ENCODE measurements around the gene RAMP1.

DNA sequence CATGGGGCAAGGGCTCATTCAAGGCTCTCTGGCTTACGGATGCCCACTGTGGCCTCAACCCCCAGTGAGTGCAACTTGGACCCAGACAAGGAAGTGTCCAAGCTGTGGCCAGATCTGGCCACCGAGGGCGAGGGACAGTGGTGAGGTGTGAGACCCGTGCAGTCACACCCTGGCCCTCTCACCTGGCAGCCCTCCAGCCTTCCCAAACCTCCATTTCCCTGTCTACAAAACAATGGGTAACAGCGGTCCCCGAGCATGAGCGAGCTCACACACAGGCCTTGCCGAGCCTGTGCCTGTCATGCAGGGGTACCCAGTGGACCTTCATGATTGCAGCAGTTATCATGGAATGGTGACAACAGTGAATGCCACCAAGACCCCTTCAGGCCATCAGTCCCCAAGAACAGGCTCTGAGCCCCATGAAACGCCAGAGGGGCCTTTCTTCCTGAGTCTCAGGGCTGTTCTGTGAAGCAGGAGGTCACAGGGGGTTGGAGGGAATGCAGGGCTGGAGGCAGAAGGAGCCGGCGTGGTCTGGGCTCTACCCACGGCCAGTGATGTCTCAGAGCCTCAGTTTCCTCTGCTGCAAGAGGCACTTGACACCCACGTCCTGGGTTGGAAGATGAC is 49.8 kb downstream of the RAMP1 start:
- TF ChIP-seq POLR2AphosphoS5 (IDR thresholded peaks at IDR 0.05; ENCODE audit: low read depth) = no peak
- TF ChIP-seq, protein P1, sequence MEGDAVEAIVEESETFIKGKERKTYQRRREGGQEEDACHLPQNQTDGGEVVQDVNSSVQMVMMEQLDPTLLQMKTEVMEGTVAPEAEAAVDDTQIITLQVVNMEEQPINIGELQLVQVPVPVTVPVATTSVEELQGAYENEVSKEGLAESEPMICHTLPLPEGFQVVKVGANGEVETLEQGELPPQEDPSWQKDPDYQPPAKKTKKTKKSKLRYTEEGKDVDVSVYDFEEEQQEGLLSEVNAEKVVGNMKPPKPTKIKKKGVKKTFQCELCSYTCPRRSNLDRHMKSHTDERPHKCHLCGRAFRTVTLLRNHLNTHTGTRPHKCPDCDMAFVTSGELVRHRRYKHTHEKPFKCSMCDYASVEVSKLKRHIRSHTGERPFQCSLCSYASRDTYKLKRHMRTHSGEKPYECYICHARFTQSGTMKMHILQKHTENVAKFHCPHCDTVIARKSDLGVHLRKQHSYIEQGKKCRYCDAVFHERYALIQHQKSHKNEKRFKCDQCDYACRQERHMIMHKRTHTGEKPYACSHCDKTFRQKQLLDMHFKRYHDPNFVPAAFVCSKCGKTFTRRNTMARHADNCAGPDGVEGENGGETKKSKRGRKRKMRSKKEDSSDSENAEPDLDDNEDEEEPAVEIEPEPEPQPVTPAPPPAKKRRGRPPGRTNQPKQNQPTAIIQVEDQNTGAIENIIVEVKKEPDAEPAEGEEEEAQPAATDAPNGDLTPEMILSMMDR (IDR thresholded peaks at IDR 0.05; ENCODE audit: insufficient read depth, low read length) = no peak
- TF ChIP-seq, protein P2, sequence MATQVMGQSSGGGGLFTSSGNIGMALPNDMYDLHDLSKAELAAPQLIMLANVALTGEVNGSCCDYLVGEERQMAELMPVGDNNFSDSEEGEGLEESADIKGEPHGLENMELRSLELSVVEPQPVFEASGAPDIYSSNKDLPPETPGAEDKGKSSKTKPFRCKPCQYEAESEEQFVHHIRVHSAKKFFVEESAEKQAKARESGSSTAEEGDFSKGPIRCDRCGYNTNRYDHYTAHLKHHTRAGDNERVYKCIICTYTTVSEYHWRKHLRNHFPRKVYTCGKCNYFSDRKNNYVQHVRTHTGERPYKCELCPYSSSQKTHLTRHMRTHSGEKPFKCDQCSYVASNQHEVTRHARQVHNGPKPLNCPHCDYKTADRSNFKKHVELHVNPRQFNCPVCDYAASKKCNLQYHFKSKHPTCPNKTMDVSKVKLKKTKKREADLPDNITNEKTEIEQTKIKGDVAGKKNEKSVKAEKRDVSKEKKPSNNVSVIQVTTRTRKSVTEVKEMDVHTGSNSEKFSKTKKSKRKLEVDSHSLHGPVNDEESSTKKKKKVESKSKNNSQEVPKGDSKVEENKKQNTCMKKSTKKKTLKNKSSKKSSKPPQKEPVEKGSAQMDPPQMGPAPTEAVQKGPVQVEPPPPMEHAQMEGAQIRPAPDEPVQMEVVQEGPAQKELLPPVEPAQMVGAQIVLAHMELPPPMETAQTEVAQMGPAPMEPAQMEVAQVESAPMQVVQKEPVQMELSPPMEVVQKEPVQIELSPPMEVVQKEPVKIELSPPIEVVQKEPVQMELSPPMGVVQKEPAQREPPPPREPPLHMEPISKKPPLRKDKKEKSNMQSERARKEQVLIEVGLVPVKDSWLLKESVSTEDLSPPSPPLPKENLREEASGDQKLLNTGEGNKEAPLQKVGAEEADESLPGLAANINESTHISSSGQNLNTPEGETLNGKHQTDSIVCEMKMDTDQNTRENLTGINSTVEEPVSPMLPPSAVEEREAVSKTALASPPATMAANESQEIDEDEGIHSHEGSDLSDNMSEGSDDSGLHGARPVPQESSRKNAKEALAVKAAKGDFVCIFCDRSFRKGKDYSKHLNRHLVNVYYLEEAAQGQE (IDR thresholded peaks at IDR 0.05; ENCODE audit: insufficient replicate concordance, low read depth) = no peak
- TF ChIP-seq GABPA (IDR thresholded peaks at IDR 0.05; ENCODE audit: low read depth) = no peak
- no peak for TF ChIP-seq SPI1 (IDR thresholded peaks at IDR 0.05; ENCODE audit: borderline replicate concordance, low read depth)

All from HL-60 (cell line).